Stimulated activated CD8-positive, alpha-beta memory T cell treated with anti-CD3 and anti-CD28 coated beads, Interleukin-2, amount 100 ng/mL, for 48 hours (primary cell): Measurements from ENCODE around the gene NCAPD2.
A peak's percentile ranks its signal among the peaks of the same experiment; 100 is the strongest.
"Not testable (repeated sequence)": the region's sequence is repeated elsewhere in the genome, so short reads cannot be mapped to it uniquely, and the experiment has no call there.

Experiments
- DNase-seq, 2 donors: peaks; one replicate each; pipeline ENCODE4 v3.0.0-alpha.2; 2020; ENCODE audit warnings: low read depth in 2 of 2

Gene NCAPD2

DNA sequence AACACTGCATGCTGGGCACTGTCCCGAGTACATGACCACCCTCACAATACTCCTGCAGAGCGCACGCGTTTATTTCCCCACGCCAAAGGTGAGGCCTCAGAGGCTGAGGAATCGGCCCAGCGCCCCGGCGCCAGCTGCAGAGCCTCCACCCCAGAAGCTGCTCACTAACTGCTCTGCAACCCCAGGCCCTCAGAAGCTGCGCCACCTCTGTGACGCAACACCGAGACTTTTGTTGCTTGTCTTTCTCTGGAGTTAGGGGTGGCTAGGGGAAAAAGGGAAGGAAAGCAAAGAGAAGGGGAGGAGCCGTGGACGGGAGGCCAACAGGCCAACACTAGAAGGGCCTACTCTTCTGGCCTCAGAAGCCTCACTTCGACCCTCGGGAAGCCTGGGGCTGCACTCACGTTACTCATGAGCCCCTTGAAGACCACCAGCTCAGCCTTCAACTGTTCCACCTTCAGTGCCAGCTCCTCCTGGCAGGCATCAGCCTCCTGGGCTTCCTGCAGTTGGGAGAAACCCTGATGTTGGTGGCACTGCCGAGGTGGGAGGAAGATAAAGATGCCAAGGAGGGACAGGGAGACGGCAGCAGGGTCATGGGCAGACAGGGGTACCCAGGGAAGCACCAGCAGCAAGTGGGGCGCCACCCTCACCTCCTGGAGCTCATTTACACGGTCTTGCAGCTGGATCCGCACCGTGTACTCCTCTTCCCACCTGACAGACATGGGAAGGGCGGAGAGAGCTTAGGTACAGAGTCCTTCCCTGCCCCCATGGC lies 56.6 kb downstream of the NCAPD2 start:
- no peak for DNase-seq

DNA sequence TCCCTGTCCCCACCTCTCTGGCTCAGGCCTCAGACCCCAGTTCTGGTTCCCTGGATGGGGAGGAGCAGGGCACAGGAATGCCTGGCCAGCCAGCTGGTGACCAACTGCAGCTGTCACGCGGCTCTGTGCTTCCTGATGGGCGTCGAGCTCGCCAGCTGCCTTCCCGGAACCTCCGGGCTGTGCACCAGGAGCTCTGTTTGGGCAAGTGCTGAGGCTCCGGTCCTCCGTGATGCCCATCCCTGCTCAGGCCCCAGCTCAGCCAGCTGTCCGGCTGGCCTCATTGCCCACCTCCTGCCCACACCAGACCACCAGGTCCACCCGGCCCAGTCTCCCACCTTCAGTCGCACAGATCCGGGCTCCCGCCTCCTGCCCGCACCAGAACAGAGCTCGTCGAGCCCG lies 57.2 kb downstream of the NCAPD2 start:
- DNase-seq: no peak

- DNase-seq: no peak
Observed at GRCh38 chr12:6551496-6552139, 57.7 kb downstream of the NCAPD2 start.

DNA sequence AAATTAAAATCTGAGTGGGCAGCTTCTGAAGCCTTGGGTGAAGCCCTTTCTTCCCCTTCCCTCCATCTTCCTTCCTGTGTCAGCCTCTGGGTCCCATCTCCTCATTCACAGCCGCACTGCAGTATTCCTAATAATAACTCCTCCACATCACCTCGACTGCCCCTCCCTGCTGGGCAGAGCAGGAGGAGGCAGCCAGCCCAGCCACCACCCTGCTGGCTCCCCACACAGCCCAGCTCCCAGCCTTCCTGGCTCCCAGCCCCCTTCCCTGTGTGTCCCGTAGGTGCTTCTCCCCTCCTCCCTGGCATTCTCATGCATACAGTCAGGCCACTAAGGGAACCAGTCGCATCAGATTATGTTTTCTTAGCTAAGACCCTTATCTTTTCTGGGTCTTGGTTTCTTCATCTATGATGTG lies 58.2 kb downstream of the NCAPD2 start:
- DNase-seq: no peak

DNA sequence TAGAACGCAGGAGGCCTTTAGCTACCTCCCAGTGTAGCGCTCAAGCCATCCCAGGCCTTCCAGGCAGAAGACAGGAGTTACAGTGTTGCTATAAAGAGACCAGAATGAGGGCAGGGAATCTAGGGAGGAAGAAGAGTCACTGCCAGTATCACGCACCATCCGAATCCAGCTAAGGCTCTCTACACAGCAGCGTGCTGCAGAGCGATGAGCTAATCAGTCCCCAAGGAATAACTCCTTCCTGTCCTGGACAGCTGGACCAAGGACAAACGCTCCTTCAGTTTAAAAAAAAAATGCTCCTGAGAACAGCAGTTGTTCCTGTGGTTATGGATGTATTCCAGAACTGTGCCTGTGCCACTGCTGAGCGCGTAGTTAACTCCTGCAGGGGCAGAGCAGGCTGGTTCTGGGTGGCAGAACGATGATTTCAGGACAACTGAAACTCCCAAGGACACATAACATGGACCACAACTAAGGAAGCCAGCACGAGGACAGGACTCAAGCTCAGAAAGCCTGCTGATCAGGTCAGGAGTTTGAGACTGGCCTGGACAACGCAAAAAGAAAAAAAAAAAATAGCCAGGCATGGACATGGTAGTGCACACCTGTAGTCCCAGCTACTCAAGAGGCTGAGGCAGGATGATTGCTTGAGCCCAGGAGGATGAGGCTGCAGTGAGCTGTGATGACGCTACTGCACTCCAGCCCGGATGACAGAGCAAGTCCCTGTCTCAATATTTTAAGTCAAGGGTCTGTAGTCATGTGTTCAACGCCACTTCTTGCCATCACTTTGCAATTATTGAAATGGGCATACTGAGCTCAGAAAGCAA lies 59.4 kb downstream of the NCAPD2 start:
- DNase-seq: no peak

GRCh38 chr12:6554168-6555017 lies 60.5 kb downstream of the NCAPD2 start:
- DNase-seq: no peak

GRCh38 chr12:6555018-6555691 lies 61.3 kb downstream of the NCAPD2 start:
- DNase-seq: no peak

DNA sequence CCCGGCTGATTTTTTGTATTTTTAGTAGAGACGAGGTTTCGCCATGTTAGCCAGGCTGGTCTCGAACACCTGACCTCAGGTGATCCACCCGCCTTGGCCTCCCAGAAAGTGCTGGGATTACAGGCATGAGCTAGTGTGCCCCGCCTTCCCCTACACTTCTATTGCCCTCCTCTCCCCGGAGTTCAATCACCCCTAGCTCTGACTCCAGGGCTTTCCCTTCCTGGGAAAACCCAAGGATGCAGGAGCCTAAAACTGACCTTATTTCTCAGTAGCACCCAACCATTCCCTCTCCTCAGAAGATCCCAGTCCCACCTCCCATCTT lies 62.6 kb downstream of the NCAPD2 start:
- not testable (repeated sequence) for DNase-seq

- DNase-seq: no peak
Observed at GRCh38 chr12:6556857-6557256, 63.0 kb downstream of the NCAPD2 start.

DNA sequence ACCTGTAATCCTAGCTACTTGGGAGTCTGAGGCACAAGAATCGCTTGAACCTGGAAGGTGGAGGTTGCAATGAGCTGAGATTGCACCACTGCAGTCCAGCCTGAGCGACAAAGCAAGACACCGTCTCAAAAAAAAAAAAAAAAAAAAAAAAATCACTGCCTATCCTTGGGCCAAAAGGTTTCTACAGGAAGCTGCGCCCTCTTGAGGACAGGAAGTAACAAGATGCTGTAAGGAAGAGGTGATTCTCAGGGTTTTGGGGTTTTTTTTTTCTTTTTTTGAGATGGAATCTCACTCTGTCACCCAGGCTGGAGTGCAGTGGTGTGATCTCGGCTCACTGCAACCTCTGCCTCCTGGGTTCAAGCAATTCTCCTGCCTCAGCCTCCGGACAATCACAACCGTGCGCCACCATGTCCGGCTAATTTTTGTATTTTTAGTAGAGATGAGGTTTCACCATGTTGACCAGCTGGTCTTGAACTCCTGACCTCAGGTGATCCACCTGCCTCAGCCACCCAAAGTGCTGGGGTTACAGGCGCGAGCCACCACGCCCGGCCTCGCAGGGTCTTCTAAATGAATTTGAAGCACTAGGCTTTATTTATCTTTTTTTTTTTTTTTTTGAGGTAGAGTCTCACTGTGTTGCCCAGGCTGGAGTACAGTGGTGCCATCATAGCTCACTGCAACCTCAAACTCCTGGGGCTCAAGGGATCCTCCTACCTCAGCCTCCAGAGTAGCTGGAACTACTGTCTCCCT lies 64.3 kb downstream of the NCAPD2 start:
- not testable (repeated sequence) for DNase-seq

DNA sequence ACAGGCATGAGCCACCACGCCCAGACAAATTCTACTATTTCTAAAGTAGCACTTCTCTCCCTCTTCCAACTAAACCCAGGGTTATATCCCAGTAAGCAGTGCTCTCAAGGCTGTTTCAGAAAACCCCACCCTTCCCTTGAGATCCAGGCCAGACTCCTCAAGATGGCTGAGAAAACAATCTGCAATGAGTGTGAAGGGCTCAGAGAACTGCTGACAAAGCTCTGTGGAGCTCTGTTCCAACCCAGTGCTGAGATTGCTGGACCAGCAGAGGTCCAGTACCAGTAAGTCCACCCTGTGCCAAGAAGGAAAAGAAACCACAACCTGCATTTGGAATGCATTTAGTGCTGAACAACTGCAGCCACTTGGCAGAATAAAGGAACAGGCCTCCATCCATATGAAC lies 65.6 kb downstream of the NCAPD2 start:
- DNase-seq: no peak

DNA sequence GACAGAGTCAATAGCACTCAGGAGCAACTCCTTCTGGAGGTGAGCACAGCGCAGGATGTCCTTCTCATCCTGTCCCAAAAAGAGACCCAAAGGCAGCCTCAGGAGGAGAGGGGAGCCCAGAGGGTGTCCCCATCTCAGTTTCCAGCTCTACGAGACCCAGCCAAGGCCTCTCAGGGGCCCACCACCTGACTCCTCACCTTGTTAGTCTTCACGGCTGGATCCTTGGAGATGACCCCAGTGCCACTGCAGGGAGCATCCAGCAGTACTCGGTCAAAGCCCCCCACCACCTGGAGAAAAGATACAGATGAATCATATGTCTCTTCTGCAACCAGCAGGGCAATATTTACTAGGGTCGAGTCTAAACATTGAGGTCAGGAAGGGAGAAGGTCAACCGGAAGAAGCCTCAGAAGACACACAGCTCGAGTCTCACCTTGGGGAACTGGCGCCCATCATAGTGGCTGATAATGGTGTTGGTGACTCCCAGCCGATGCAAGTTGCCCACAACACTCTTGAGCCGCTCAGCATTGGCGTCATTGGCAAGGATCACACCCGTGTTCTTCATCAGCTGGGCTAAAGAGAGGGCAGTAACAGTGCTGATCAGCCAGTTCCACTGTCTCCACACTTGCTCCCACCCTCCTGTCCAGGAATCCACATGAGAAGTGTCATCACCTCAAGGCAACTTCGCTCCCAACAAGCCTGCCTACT lies 66.8 kb downstream of the NCAPD2 start:
- DNase-seq: no peak

DNA sequence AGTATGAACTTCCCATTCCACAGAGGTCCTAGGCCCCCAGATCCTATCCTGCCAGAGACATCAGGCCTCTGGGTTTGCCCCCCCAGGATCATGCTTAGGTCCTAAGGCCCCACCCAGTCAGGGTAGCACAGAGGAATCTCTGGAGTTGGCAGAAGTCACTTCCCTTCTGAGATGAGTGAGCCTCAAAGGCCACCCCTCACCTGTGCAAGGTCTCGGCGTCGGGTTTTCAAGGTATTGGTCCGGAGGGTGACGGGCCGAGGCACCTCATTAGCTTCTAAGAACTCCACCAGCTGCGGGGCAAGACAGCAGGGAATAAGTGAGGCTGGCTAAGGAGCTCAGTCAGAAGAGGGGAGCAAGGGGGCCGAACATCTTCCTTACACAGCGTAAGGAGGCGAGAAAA lies 69.0 kb downstream of the NCAPD2 start:
- DNase-seq: no peak

- peak; percentile 56 to 57 for DNase-seq
Observed at GRCh38 chr12:6563448-6564050, 69.6 kb downstream of the NCAPD2 start.

- DNase-seq: no peak
Observed at GRCh38 chr12:6567112-6567670, 73.3 kb downstream of the NCAPD2 start.

GRCh38 chr12:6569312-6569711 lies 75.4 kb downstream of the NCAPD2 start:
- no peak for DNase-seq

- no peak for DNase-seq
Observed at GRCh38 chr12:6569786-6570185, 75.9 kb downstream of the NCAPD2 start.

DNA sequence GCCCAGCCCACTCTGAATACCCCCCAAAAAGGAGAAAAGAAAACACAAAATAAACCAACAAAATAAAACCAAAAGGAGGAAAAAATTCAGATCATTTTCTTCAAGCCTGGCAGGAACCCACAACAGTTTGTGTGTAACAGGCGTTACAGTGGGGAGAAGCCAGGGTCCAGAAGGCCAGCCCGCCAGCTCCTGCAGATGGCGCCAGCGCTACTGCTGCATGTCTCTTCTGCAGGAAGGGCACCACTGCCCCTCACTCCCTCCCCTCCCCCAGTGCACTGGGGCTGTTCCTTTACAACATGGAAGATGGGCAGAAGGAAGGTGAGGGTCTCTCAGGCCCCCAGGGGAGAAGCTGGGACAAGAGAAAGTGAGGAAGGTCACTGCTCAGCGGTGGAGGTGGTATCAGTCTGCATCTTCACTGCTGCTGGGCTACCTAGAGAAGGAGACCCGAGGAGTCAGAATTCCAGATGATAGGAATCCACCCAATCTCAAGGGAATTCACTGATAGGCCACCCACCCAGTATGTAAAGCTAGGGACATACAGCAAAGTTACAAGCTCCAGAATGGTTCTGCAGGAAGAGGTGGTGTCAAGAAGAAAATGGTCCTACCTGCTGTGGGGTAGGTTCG lies 76.5 kb downstream of the NCAPD2 start:
- DNase-seq: peak in 1 of 2 donors; percentile 43

DNA sequence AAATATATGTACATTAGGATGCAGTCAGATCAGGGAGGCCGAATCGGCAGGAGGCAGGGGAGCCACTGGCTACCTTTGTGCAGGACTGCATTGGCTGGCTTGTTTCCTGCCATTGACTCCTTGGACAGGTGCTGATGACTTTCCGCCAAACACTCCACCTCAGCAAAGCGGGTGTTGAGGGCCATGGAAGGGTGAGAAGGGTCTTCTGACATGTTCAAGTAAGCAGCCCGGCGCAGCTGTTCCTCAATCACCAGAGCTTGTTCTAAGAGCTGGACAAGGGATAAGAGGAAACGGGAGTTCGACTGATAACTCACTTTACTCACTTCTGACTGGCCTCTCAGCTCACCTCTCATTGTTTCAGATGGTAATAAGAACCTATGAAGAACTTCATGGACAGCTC lies 79.1 kb downstream of the NCAPD2 start:
- DNase-seq: no peak
